Stomach smooth muscle (tissue), 2 donors: ENCODE results near the gene COL24A1.

Experiments
- H3K27ac ChIP-seq: one replicate; pipeline ENCODE4 v1.7.0; 2013; ENCODE audit warnings: mild to moderate bottlenecking, low read length, inconsistent platforms
- H3K27me3 ChIP-seq, 2 donors: one replicate each; pipeline ENCODE4 v1.7.0; 2013; ENCODE audit warnings: low read length in 2 of 2; ENCODE audit not compliant: insufficient read depth in 2 of 2, control insufficient read depth in 1 of 2
- H3K36me3 ChIP-seq, 2 donors: one replicate each; pipeline ENCODE4 v1.7.0; 2013; ENCODE audit warnings: low read length in 2 of 2; ENCODE audit not compliant: control insufficient read depth in 2 of 2, insufficient read depth in 2 of 2
- H3K4me1 ChIP-seq: one replicate; pipeline ENCODE4 v1.7.0; 2013; ENCODE audit warnings: low read length; ENCODE audit not compliant: control insufficient read depth, insufficient read depth
- H3K4me3 ChIP-seq, 2 donors: one replicate each; pipeline ENCODE4 v1.7.0; 2013; ENCODE audit warnings: low read length in 2 of 2
- H3K9ac ChIP-seq, 2 donors: one replicate each; pipeline ENCODE4 v1.7.0; 2013; ENCODE audit warnings: low read length in 2 of 2, mild to moderate bottlenecking in 1 of 2
- H3K9me3 ChIP-seq, 2 donors: one replicate each; pipeline ENCODE4 v1.7.0; 2013; ENCODE audit warnings: low read length in 2 of 2; ENCODE audit not compliant: control insufficient read depth in 2 of 2
- donor health status: healthy.
- donor health status: Pancreatic carcinoma.

COL24A1 gene

GRCh38 chr1:86190873-86191272, 34.3 kb upstream of the COL24A1 start:
- H3K27ac ChIP-seq, result no peak overlapping the region
- no peaks in the 10 kb centered on the region for H3K4me1 ChIP-seq
- H3K36me3 ChIP-seq, result no peaks in the 10 kb centered on the region
- peaks cover 0 to 2% of the 10 kb centered on the region in 2 donors for H3K9me3 ChIP-seq
- H3K27me3 ChIP-seq, result no peaks in the 10 kb centered on the region
- no peak overlapping the region for H3K9ac ChIP-seq
- H3K4me3 ChIP-seq, result no peak overlapping the region

DNA sequence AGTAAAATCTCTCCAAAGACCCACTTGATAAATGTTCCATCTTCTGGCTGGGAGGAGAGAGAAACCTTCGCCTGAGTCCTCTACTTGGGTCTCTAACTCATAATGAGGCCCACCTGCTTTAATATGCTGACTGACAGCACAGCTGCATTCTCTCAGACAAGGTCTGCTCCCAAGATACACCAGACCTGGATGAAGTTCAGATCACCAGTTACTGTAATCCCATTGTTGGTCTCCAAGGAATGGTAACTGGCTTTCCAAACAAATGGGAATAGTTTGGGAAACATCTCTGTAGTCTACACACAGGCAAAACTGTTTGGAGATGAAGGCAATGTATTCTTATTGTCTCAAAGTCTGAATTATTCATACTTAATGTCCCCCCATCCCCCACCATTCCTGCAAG, 27.9 kb upstream of the COL24A1 start:
- Histone ChIP-seq H3K9ac (no peak overlapping the region), H3K9me3 (no peaks in the 10 kb centered on the region), H3K27me3 (no peaks in the 10 kb centered on the region), H3K4me3 (no peak overlapping the region), H3K27ac (no peak overlapping the region), H3K4me1 (peaks cover 3% of the 10 kb centered on the region), H3K36me3 (no peaks in the 10 kb centered on the region)

- no peak overlapping the region for H3K27ac ChIP-seq
- H3K36me3 ChIP-seq, result no peaks in the 10 kb centered on the region
- no peak overlapping the region for H3K4me3 ChIP-seq
- H3K4me1 ChIP-seq, result peaks cover 3% of the 10 kb centered on the region
- H3K9me3 ChIP-seq, result no peaks in the 10 kb centered on the region
- no peaks in the 10 kb centered on the region for H3K27me3 ChIP-seq
- no peak overlapping the region for H3K9ac ChIP-seq
These were observed 27.2 kb upstream of the COL24A1 start for GRCh38 chr1:86183810-86184209.

DNA sequence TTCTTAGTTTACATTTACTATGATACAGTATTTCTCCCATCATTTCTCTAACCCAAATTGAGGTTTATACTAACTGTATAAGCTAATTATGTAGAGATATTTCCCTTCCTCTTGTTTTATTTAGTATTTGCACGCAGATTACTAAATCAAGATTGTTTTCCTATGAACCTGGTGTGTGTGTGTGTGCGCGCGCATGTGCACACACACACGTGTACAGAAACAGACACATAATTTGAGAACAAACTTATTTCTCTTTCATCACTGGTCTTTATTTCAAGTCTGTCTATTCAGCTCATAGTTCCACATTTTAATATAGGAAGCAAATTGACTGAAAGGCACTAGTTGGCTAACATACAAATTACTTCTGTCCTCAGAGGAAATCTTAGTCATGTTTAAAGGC, 19.7 kb upstream of the COL24A1 start:
- Histone ChIP-seq H3K4me3 (no peak overlapping the region), H3K9me3 (no peaks in the 10 kb centered on the region), H3K27me3 (no peaks in the 10 kb centered on the region), H3K9ac (no peak overlapping the region), H3K4me1 (no peaks in the 10 kb centered on the region), H3K27ac (no peak overlapping the region), H3K36me3 (no peaks in the 10 kb centered on the region)

- no peak overlapping the region for H3K4me3 ChIP-seq
- no peak overlapping the region for H3K9ac ChIP-seq
- H3K27ac ChIP-seq, result no peak overlapping the region
These were observed 19.2 kb upstream of the COL24A1 start for GRCh38 chr1:86175756-86176155.

DNA sequence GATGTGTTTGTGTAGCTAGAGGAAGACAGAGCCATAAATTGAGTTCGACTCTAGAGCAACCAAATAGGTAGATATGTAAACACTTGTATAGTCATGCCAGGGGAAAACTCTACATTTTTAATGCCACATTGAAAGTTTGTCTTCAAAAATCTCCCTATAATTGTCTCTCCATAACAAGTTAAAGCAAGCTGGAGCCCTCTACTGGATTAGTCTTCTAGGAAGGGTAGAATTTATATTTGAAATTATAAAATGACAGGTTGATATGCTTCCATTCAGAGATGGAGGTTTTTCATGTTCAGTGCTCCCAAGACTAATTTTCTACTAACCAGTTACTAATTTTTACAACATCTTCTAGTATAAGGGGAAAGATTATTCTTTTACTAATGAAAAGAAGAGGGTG, 13.1 kb upstream of the COL24A1 start:
- no peaks in the 10 kb centered on the region for H3K4me1 ChIP-seq
- no peaks in the 10 kb centered on the region for H3K9me3 ChIP-seq

More at GRCh38 chr1:86175756-86176155, 19.2 kb upstream of the COL24A1 start:
- H3K27me3 ChIP-seq, result no peaks in the 10 kb centered on the region
- no peaks in the 10 kb centered on the region for H3K36me3 ChIP-seq
- H3K4me1 ChIP-seq, result no peaks in the 10 kb centered on the region
- no peaks in the 10 kb centered on the region for H3K9me3 ChIP-seq

DNA sequence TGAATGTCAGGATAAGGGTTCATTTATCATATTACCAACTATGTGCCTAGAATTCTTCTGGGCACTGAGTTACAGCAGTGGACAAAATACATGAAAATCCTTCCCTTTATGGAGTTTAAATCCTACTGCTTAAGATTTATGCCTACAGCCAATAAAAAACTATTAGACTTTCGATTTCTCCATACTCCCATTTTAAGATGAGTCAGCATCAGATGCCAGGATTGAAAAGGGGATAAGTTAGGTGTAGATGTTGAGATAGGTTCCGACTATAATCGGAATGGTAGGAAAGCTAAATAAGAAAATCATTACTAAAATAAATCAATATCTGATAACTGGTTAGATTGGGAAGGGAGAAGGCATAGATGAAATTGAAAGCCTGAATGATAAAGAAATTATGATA, 3.2 kb upstream of the COL24A1 start:
- no peaks in the 10 kb centered on the region for H3K27me3 ChIP-seq
- no peak overlapping the region for H3K9ac ChIP-seq
- no peak overlapping the region for H3K4me3 ChIP-seq
- H3K36me3 ChIP-seq, result no peaks in the 10 kb centered on the region
- H3K4me1 ChIP-seq, result peaks cover 19% of the 10 kb centered on the region
- H3K9me3 ChIP-seq, result no peaks in the 10 kb centered on the region
- no peak overlapping the region for H3K27ac ChIP-seq

More for the DNA sequence above, 13.1 kb upstream of the COL24A1 start:
- no peak overlapping the region for H3K9ac ChIP-seq
- no peaks in the 10 kb centered on the region for H3K27me3 ChIP-seq
- no peak overlapping the region for H3K4me3 ChIP-seq
- no peak overlapping the region for H3K27ac ChIP-seq
- no peaks in the 10 kb centered on the region for H3K36me3 ChIP-seq

GRCh38 chr1:86155807-86156565, 586 bp downstream of the COL24A1 start:
- H3K27me3 ChIP-seq, result no peaks in the 10 kb centered on the region
- H3K9ac ChIP-seq, result peak overlapping the region; percentile 65 to 66
- peak overlapping the region; percentile 84 for H3K27ac ChIP-seq
- H3K4me1 ChIP-seq, result peaks cover 25% of the 10 kb centered on the region
- peak overlapping the region; percentile 79 to 92 for H3K4me3 ChIP-seq
- H3K9me3 ChIP-seq, result no peaks in the 10 kb centered on the region
- H3K36me3 ChIP-seq, result no peaks in the 10 kb centered on the region

- Histone ChIP-seq H3K4me1 (peaks cover 25% of the 10 kb centered on the region), H3K27ac (peak overlapping the region; percentile 84), H3K9me3 (no peaks in the 10 kb centered on the region), H3K4me3 (peak overlapping the region; percentile 79 to 92), H3K36me3 (no peaks in the 10 kb centered on the region), H3K9ac (peak overlapping the region; percentile 65 to 66), H3K27me3 (no peaks in the 10 kb centered on the region)
These were observed 1.3 kb downstream of the COL24A1 start for GRCh38 chr1:86155051-86155806.

- peak overlapping the region; percentile 84 for H3K27ac ChIP-seq
- no peak overlapping the region for H3K9ac ChIP-seq
- H3K4me3 ChIP-seq, result peak overlapping the region; percentile 79 to 92
- H3K4me1 ChIP-seq, result peaks cover 25% of the 10 kb centered on the region
- no peaks in the 10 kb centered on the region for H3K27me3 ChIP-seq
- H3K36me3 ChIP-seq, result no peaks in the 10 kb centered on the region
- H3K9me3 ChIP-seq, result no peaks in the 10 kb centered on the region
These were observed 2.0 kb downstream of the COL24A1 start for GRCh38 chr1:86154571-86155050.

DNA sequence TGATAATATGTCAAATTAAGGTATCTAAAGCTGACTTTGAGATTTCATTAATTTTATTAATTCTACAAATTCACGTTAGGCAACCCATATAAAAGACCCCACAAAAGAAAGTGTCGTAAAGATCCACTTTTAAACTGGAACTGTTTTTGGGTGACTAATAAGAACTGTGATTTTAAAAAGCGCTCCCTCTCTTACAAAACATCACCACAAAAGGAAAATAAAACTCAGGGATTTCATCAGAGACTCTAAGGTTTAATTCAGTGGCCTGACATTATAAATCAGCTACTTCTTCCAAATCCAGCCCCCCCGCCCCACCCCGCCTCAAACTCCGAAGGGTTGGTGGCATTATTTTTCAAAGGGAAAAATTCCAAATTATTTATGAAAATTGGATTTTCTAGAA, 2.7 kb downstream of the COL24A1 start:
- H3K4me3 ChIP-seq, result no peak overlapping the region
- H3K4me1 ChIP-seq, result peaks cover 25% of the 10 kb centered on the region
- no peaks in the 10 kb centered on the region for H3K36me3 ChIP-seq
- H3K27me3 ChIP-seq, result no peaks in the 10 kb centered on the region
- H3K27ac ChIP-seq, result no peak overlapping the region
- H3K9ac ChIP-seq, result no peak overlapping the region
- H3K9me3 ChIP-seq, result no peaks in the 10 kb centered on the region
